ENCODE results near the gene SELENBP1.

Gene SELENBP1

GRCh38 chr1:151343587-151343986 is 28.9 kb downstream of the SELENBP1 start:
- no peak for DNase-seq (ENCODE audit: low read depth in 2 of 2)

GRCh38 chr1:151342569-151342968 is 29.9 kb downstream of the SELENBP1 start:
- DNase-seq (ENCODE audit: low read depth in 2 of 2): no peak

- DNase-seq (ENCODE audit: low read depth in 2 of 2): no peak
These were observed 30.5 kb downstream of the SELENBP1 start for GRCh38 chr1:151342021-151342420.

- peak; percentile 24 to 33 for DNase-seq (ENCODE audit: low read depth in 2 of 2)
These were observed 31.4 kb downstream of the SELENBP1 start for GRCh38 chr1:151340870-151341754.

- DNase-seq (ENCODE audit: low read depth in 2 of 2): no peak
These were observed 35.9 kb downstream of the SELENBP1 start for GRCh38 chr1:151336556-151336955.

GRCh38 chr1:151334822-151335221 is 37.7 kb downstream of the SELENBP1 start:
- DNase-seq (ENCODE audit: low read depth in 2 of 2): no peak

GRCh38 chr1:151327903-151328674 is 44.4 kb downstream of the SELENBP1 start:
- no peak for DNase-seq (ENCODE audit: low read depth in 2 of 2)

- peak; percentile 76 to 83 for DNase-seq (ENCODE audit: low read depth in 2 of 2)
These were observed 45.1 kb downstream of the SELENBP1 start, which contains the start of gene PI4KB for GRCh38 chr1:151327223-151327902. Gene PI4KB (minus strand): TSS chr1:151327416. CDS start chr1:151316481, 10,935 bp downstream.

- DNase-seq (ENCODE audit: low read depth in 2 of 2): peak; percentile 42
These were observed 45.8 kb downstream of the SELENBP1 start for GRCh38 chr1:151326619-151327222.

- no peak for DNase-seq (ENCODE audit: low read depth in 2 of 2)
These were observed 46.7 kb downstream of the SELENBP1 start for GRCh38 chr1:151325646-151326429.

- no peak for DNase-seq (ENCODE audit: low read depth in 2 of 2)
These were observed 47.3 kb downstream of the SELENBP1 start for GRCh38 chr1:151325231-151325630.

- DNase-seq (ENCODE audit: low read depth in 2 of 2): no peak
These were observed 48.0 kb downstream of the SELENBP1 start for GRCh38 chr1:151324390-151324930.

- DNase-seq (ENCODE audit: low read depth in 2 of 2): no peak
These were observed 53.5 kb downstream of the SELENBP1 start for GRCh38 chr1:151318975-151319374.

GRCh38 chr1:151315565-151316235 is 56.8 kb downstream of the SELENBP1 start:
- DNase-seq (ENCODE audit: low read depth in 2 of 2): no peak
